Upper lobe of left lung (tissue), 6 donors: Measurements from ENCODE around the gene NCMAP. TPM values are rescaled to one million over a fixed set of nuclear protein-coding genes. Genes with fewer than 3 reads are reported as not detected.

ENCODE experiments used
- ATAC-seq, 2 donors: fragments of 200-7000 bp; cut with Tn5 transposase; one replicate each; pipeline ENCODE4 v1.9.1; 2022; ENCODE audit warnings: mild to moderate bottlenecking in 2 of 2, moderate library complexity in 2 of 2; ENCODE audit not compliant: low FRiP score in 2 of 2
- DNase-seq, 2 donors: peaks; one replicate each; pipeline ENCODE4 v3.0.0-alpha.2; 2019 to 2020
- H3K27ac ChIP-seq, 4 donors: fragments of 200-600 bp; sonication (generic); one replicate each; pipeline ENCODE4 v1.5.1; 2016 to 2019
- H3K27me3 ChIP-seq, 4 donors: fragments of 200-600 bp; sonication (generic); one replicate each; pipeline ENCODE4 v1.5.1; 2017 to 2019
- H3K36me3 ChIP-seq, 4 donors: fragments of 200-600 bp; sonication (generic); one replicate each; pipeline ENCODE4 v1.5.1; 2016 to 2019
- H3K4me1 ChIP-seq, 4 donors: fragments of 200-600 bp; sonication (generic); one replicate each; pipeline ENCODE4 v1.5.1; 2018 to 2019
- H3K4me3 ChIP-seq, 4 donors: fragments of 200-600 bp; sonication (generic); one replicate each; pipeline ENCODE4 v1.5.1; 2017 to 2019; ENCODE audit warnings: mild to moderate bottlenecking in 2 of 4, moderate library complexity in 1 of 4
- H3K9me3 ChIP-seq, 4 donors: fragments of 200-600 bp; sonication (generic); one replicate each; pipeline ENCODE4 v1.5.1; 2018 to 2019
- CTCF ChIP-seq, 6 experiments: fragments of 450-650 bp in 4 of 6; fragments of 200-600 bp in 2 of 6; sonication (generic) in 2 of 6; IDR thresholded peaks; one replicate each; pipeline ENCODE4 v1.5.1; 2016 to 2019; ENCODE audit warnings: antibody characterized with exemption in 6 of 6
- EP300 ChIP-seq, 4 donors: sonication (generic); formaldehyde crosslinking; IDR thresholded peaks; one replicate each; pipeline ENCODE4 v1.5.1; 2017; ENCODE audit warnings: antibody characterized with exemption in 4 of 4, control low read depth in 2 of 4
- POLR2A ChIP-seq, 4 donors: fragments of 450-650 bp; IDR thresholded peaks; one replicate each; pipeline ENCODE4 v1.5.1; 2016 to 2017; ENCODE audit warnings: antibody characterized with exemption in 4 of 4, mild to moderate bottlenecking in 2 of 4
- POLR2AphosphoS5 ChIP-seq, 2 donors: sonication (generic); formaldehyde crosslinking; IDR thresholded peaks; one replicate each; pipeline ENCODE4 v1.5.1; 2017; ENCODE audit warnings: antibody characterized with exemption in 2 of 2
- WGBS, 2 donors: methylation state at CpG; one replicate each; pipeline ENCODE4 v1.1.5; 2017 to 2018; 5-methylcytosine and 5-hydroxymethylcytosine counted together
- total RNA-seq, 6 donors: library from RNA; depleted of rRNA in 4 of 6; stranded (reverse); fragments of >200 nt in 4 of 6; gene quantifications; one replicate each; pipeline versions ENCODE4 v1.1.0 to v1.2.1, GENCODE V29; 2016 to 2021
- donor health status: DM: no; HTN: no; CAD: no; lungs with moderate emphysema.
- donor health status: DM: no; HTN: yes; CAD: no; lungs with severe emphysema.

NCMAP gene
- total RNA-seq, 6 donors from 2014 or later, result 3.3 to 12.8 (median 7.3) TPM

DNA sequence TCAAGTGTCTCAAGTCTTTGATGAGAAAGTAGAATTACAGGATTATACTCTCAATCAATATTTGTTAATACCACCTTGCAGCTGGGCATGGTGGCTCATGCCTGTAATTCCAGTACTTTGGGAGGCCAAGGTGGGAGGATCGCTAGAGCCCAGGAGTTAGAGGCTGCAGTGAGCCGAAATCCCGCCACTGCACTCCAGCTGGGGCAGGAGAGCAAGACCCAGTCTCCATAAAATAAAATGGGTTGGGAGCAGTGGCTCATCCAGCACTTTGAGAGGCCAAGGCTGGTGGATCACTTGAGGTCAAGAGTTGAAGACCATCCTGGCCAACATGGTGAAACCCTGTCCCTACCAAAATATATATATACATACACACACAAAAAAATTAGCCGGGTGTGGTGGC, 1.2 kb upstream of the NCMAP start:
- H3K4me1 ChIP-seq, result peaks cover 8 to 31% (median 22%) of the 10 kb centered on the region in 4 donors
- no peaks in the 10 kb centered on the region for H3K36me3 ChIP-seq
- H3K4me3 ChIP-seq, result no peak overlapping the region
- TF ChIP-seq POLR2AphosphoS5 (IDR thresholded peaks at IDR 0.05) (no peak), EP300 (IDR thresholded peaks at IDR 0.05) (no peak), POLR2A (IDR thresholded peaks at IDR 0.05) (no peak)
- peaks cover 0 to 13% (median 6%) of the 10 kb centered on the region in 4 donors for H3K27me3 ChIP-seq
- no peaks in the 10 kb centered on the region for H3K9me3 ChIP-seq
- H3K27ac ChIP-seq, result no peak overlapping the region
- DNase-seq (no peak), ATAC-seq (no peak)
- WGBS, 2 donors, result 98 to 100% methylated on average over 3 to 4 of the region's 4 CpGs

DNA sequence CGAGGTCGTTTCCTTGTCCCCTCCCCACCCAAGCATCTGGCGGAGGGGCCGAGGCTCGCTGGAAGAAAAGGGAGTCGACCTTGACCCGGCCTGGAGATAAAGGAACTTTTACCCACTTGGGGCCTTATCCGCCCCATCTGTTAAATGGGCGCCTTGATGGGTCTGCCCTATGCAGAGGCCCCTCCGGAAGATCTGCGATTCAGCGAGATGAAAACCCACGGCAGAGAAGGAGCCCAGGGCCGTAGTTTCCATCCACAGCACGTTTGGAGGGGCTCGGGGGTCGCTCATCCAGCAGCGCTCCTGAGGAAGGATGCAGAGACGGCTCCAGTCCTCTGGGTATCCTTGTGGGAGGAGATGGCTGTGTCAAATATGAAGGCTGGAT, 518 bp downstream of the NCMAP start:
- no peak for TF ChIP-seq EP300 (IDR thresholded peaks at IDR 0.05)
- no peak for TF ChIP-seq CTCF (IDR thresholded peaks at IDR 0.05)
- no peak for TF ChIP-seq POLR2A (IDR thresholded peaks at IDR 0.05)
- TF ChIP-seq POLR2AphosphoS5 (IDR thresholded peaks at IDR 0.05), result no peak
- ATAC-seq, result no peak
- no peaks in the 10 kb centered on the region for H3K9me3 ChIP-seq
- no peaks in the 10 kb centered on the region for H3K36me3 ChIP-seq
- WGBS, 2 donors, result 51 to 70% methylated on average over 12 to 19 of the region's 19 CpGs
- peak overlapping the region in 3 of 4 donors; percentile 49 to 52 (median 51) for H3K4me3 ChIP-seq
- no peak for DNase-seq
- H3K27me3 ChIP-seq, result peaks cover 0 to 13% (median 6%) of the 10 kb centered on the region in 4 donors
- peaks cover 8 to 31% (median 22%) of the 10 kb centered on the region in 4 donors for H3K4me1 ChIP-seq
- peak overlapping the region in 3 of 4 donors; percentile 62 to 77 (median 66) for H3K27ac ChIP-seq

- ATAC-seq (no peak), DNase-seq (no peak)
- 90 to 92% methylated on average over 6 of the region's 6 CpGs for whole genome bisulfite sequencing, 2 donors
- Histone ChIP-seq H3K27ac (peak overlapping the region in 2 of 4 donors; percentile 22 to 27), H3K27me3 (peaks cover 0 to 13% (median 6%) of the 10 kb centered on the region in 4 donors), H3K36me3 (no peaks in the 10 kb centered on the region), H3K9me3 (no peaks in the 10 kb centered on the region), H3K4me3 (no peak overlapping the region), H3K4me1 (peaks cover 8 to 31% (median 22%) of the 10 kb centered on the region in 4 donors)
- no peak for TF ChIP-seq POLR2AphosphoS5 (IDR thresholded peaks at IDR 0.05)
Observed at GRCh38 chr1:24557220-24557619, 1.3 kb downstream of the NCMAP start.

- H3K27ac ChIP-seq, result peak overlapping the region in 2 of 4 donors; percentile 22 to 27
- ATAC-seq, result no peak
Observed at GRCh38 chr1:24557711-24558131, 1.8 kb downstream of the NCMAP start.

GRCh38 chr1:24558455-24558854, 2.6 kb downstream of the NCMAP start:
- ATAC-seq (no peak), DNase-seq (no peak)
- Histone ChIP-seq H3K4me3 (no peak overlapping the region), H3K27me3 (peaks cover 0 to 13% (median 6%) of the 10 kb centered on the region in 4 donors), H3K9me3 (no peaks in the 10 kb centered on the region), H3K36me3 (no peaks in the 10 kb centered on the region), H3K4me1 (peaks cover 8 to 31% (median 26%) of the 10 kb centered on the region in 4 donors), H3K27ac (no peak overlapping the region)
- 70 to 87% methylated on average over 7 of the region's 7 CpGs for WGBS, 2 donors
- TF ChIP-seq EP300 (IDR thresholded peaks at IDR 0.05), result no peak

More at GRCh38 chr1:24557711-24558131, 1.8 kb downstream of the NCMAP start:
- H3K4me3 ChIP-seq, result no peak overlapping the region
- H3K4me1 ChIP-seq, result peaks cover 8 to 31% (median 24%) of the 10 kb centered on the region in 4 donors
- no peak for DNase-seq
- peaks cover 0 to 13% (median 6%) of the 10 kb centered on the region in 4 donors for H3K27me3 ChIP-seq
- WGBS, 2 donors, result 69 to 71% methylated on average over 7 to 9 of the region's 9 CpGs
- TF ChIP-seq POLR2AphosphoS5 (IDR thresholded peaks at IDR 0.05) (no peak), CTCF (IDR thresholded peaks at IDR 0.05) (no peak), POLR2A (IDR thresholded peaks at IDR 0.05) (no peak), EP300 (IDR thresholded peaks at IDR 0.05) (no peak)
- H3K9me3 ChIP-seq, result no peaks in the 10 kb centered on the region
- H3K36me3 ChIP-seq, result no peaks in the 10 kb centered on the region

DNA sequence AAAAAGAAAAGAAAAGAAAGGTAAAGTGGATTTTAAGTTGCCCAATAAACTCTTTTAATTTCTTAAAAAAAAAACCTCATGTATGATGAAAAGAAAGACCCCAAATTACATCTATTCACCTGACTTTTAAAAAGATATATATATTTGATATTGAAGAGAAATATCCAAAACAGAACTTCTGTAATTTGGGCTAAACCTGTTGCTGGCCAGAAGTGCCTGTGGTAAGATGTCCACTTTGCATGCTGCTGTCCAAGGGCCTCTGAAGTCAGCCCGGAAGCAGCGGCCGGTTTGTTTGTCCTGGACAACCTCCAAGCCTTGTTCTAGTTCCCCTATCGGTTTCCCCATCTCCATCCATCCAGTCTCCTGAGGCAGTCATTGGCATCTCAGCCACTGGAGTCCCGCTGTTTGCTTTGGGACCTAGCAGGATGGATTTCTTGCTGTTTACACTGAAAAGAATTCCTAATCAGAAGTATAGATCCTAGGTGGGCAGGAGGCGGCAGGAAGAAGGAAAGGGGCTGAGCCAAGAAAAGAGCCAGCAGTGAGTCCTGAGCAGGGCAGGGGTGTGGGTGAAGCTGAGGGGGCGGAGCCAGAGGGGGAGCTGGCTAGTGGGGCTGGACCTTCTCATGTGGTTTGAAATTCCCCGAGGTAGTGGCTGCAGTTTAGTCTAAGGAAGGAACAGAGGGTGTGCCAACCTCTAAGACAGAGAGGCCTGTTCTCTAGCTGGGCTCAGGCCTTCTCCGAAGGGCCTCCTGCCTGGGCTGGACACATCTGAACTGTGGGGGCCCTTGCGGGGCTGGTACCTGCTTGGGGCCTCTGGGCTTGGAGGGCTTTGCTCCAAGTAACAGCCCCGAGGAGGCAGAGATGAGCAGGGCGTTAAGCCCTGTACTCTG, 3.3 kb downstream of the NCMAP start:
- peak overlapping the region in 1 of 4 donors; percentile 5 for H3K27ac ChIP-seq

More for the DNA sequence above, 3.3 kb downstream of the NCMAP start:
- 30% methylated on average over 12 of the region's 12 CpGs for WGBS, 2 donors
- Histone ChIP-seq H3K4me3 (no peak overlapping the region), H3K27me3 (peaks cover 0 to 13% (median 6%) of the 10 kb centered on the region in 4 donors), H3K4me1 (peaks cover 8 to 31% (median 26%) of the 10 kb centered on the region in 4 donors), H3K9me3 (no peaks in the 10 kb centered on the region), H3K36me3 (no peaks in the 10 kb centered on the region)
- DNase-seq (peak; percentile 35 to 89), ATAC-seq (peak; percentile 69 to 80)
- TF ChIP-seq POLR2AphosphoS5 (IDR thresholded peaks at IDR 0.05) (no peak), POLR2A (IDR thresholded peaks at IDR 0.05) (peak in 1 of 4 donors; percentile 27)
